MCF 10A (cell line): ENCODE measurements around the gene ERCC1. TPM values are rescaled to one million over a fixed set of nuclear protein-coding genes. Genes with fewer than 3 reads are reported as not detected.
A peak's percentile ranks its signal among the peaks of the same experiment; 100 is the strongest.

Experiments
- BruUV-seq: library from RNA; stranded (reverse); fragments of 400-500 nt; replicated peaks from 2 replicates; lab custom pipeline; 2021; lab: Mats Ljungman, UMichigan
- CTCF ChIA-PET: fragments of 300-600 bp; sonication (Branson Sonifier 250); formaldehyde crosslinking; extraction: SDS; loops from one replicate; lab custom pipeline; 2021; ENCODE audit warnings: antibody characterized with exemption, inconsistent platforms; lab: Yijun Ruan, JAX
- POLR2A ChIA-PET: fragments of 300-600, 350-650 bp; sonication (Branson Sonifier 250); formaldehyde crosslinking; extraction: SDS; loops from one replicate; lab custom pipeline; 2020; ENCODE audit warnings: antibody characterized with exemption, inconsistent platforms; lab: Yijun Ruan, JAX
- DNase-seq: peaks from one replicate; pipeline ENCODE4 v3.0.0-alpha.2; 2018; ENCODE audit not compliant: unreplicated experiment
- H3K27ac Mint-ChIP-seq: one replicate; pipeline ENCODE4 v1.8.0; 2022; ENCODE audit warnings: mild to moderate bottlenecking, low read depth, mixed read lengths; ENCODE audit not compliant: unreplicated experiment
- H3K27me3 Mint-ChIP-seq: one replicate; pipeline ENCODE4 v1.8.0; 2022; ENCODE audit warnings: mixed read lengths; ENCODE audit not compliant: insufficient read depth, unreplicated experiment
- H3K36me3 Mint-ChIP-seq: one replicate; pipeline ENCODE4 v1.8.0; 2022; ENCODE audit warnings: mild to moderate bottlenecking, moderate library complexity, mixed read lengths; ENCODE audit not compliant: insufficient read depth, unreplicated experiment
- H3K4me1 Mint-ChIP-seq: one replicate; pipeline ENCODE4 v1.8.0; 2022; ENCODE audit warnings: mixed read lengths; ENCODE audit not compliant: insufficient read depth, unreplicated experiment
- H3K4me3 Mint-ChIP-seq: one replicate; pipeline ENCODE4 v1.8.0; 2022; ENCODE audit warnings: mild to moderate bottlenecking, moderate library complexity, mixed read lengths; ENCODE audit not compliant: unreplicated experiment
- H3K9me3 Mint-ChIP-seq: one replicate; pipeline ENCODE4 v1.8.0; 2022; ENCODE audit warnings: mixed read lengths; ENCODE audit not compliant: unreplicated experiment
- CTCF ChIP-seq: fragments of 200-600 bp; IDR thresholded peaks from one replicate; pipeline ENCODE4 v1.8.0; 2022; ENCODE audit warnings: antibody characterized with exemption, mild to moderate bottlenecking; ENCODE audit not compliant: unreplicated experiment
- intact Hi-C: fragments of 100-400 bp; cut with micrococcal nuclease; formaldehyde crosslinking; loops from 2 replicates; pipeline ENCODE4 v1.14.1; 2022
- total RNA-seq: library from RNA; stranded (reverse); gene quantifications from 2 replicates; pipeline ENCODE4 v1.2.3, GENCODE V29; 2022

Gene ERCC1
- total RNA-seq, 1 experiment from 2014 or later: 227 TPM

DNA sequence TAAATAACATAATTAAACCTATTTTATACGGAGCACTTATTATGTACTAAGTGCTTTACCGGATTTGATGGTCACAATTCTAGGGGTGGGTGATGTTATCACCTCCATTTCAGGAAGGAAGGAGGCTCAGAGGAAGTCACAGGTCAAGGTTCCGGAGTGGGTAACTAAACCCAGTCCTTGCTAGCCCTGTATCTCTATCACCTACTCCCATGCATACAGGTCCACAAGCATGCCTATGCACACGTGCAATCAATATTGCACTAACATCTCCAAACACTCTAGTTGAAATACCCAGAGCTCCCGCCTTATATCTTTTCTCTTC lies 26.3 kb upstream of the ERCC1 start:
- peak overlapping the region; percentile 86 for H3K4me3 Mint-ChIP-seq
- POLR2A ChIA-PET: interaction anchor here (0.8 to 7.8 kb wide), 7 partner anchors 11 to 272 kb away, joined by 3 to 148 read pairs (median 5); partner anchors contain the start of genes BLOC1S3, FOSB and TRAPPC6A
- H3K27me3 Mint-ChIP-seq: no peaks in the 10 kb centered on the region
- no peaks in the 10 kb centered on the region for H3K9me3 Mint-ChIP-seq
- DNase-seq: no peak
- peak overlapping the region; percentile 100 for H3K27ac Mint-ChIP-seq
- TF ChIP-seq CTCF: no peak
- CTCF ChIA-PET: interaction anchor here (1.3 to 1.9 kb wide), 2 partner anchors 10 to 19 kb away, joined by 4 to 11 read pairs; partner anchors contain the start of gene FOSB
- peaks cover 54% of the 10 kb centered on the region for H3K4me1 Mint-ChIP-seq
- BruUV-seq: no TSS peak
- intact Hi-C loops: loop anchor here (2.0 kb wide), 1 partner anchor 19 kb away; no protein-coding TSS in a partner anchor
- H3K36me3 Mint-ChIP-seq: peaks cover 18% of the 10 kb centered on the region

DNA sequence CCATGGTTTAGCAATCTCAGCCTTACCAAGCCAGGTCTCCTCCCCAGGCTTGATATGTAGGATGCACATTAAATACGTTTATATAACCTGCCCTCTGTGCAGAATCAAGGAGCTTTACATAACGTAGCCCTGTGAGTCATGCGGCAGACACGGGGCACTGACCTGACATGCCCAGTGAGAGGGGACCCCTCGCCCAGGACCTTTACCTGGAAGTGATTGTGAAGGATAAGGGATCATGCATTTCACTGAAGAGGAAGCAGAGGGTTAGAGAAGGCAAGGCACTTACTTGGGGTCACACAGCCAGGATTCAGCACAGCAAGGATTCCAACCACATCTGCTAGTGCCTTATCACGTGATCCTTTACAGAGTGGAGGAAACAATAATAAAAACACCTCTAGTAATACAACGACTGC lies 25.2 kb upstream of the ERCC1 start:
- peak overlapping the region; percentile 86 for H3K4me3 Mint-ChIP-seq
- peaks cover 18% of the 10 kb centered on the region for H3K36me3 Mint-ChIP-seq
- no peak for TF ChIP-seq CTCF
- H3K4me1 Mint-ChIP-seq: peaks cover 52% of the 10 kb centered on the region
- H3K27ac Mint-ChIP-seq: peak overlapping the region; percentile 100
- POLR2A ChIA-PET: interaction anchor here (0.6 to 7.8 kb wide), 15 partner anchors 10 to 376 kb away, joined by 3 to 148 read pairs (median 4); partner anchors contain the start of genes BLOC1S3, ERCC1, FOSB and OPA3
- CTCF ChIA-PET: interaction anchor here (0.6 to 3.3 kb wide), 7 partner anchors 8 to 37 kb away, joined by 3 to 11 read pairs (median 4); partner anchors contain the start of gene FOSB
- H3K9me3 Mint-ChIP-seq: no peaks in the 10 kb centered on the region
- H3K27me3 Mint-ChIP-seq: no peaks in the 10 kb centered on the region
- peak; percentile 91 for DNase-seq
- no TSS peak for BruUV-seq
- intact Hi-C loops: no loop called here

GRCh38 chr19:45448425-45448756 lies 24.7 kb upstream of the ERCC1 start:
- DNase-seq: no peak
- no peaks in the 10 kb centered on the region for H3K9me3 Mint-ChIP-seq
- no peaks in the 10 kb centered on the region for H3K27me3 Mint-ChIP-seq
- intact Hi-C loops: no loop called here
- TF ChIP-seq CTCF: no peak
- H3K36me3 Mint-ChIP-seq: peaks cover 18% of the 10 kb centered on the region
- ChIA-PET POLR2A (interaction anchor here (0.5 to 7.8 kb wide), 13 partner anchors 10 to 376 kb away, joined by 3 to 148 read pairs (median 5); partner anchors contain the start of genes BLOC1S3, ERCC1, FOSB and PPP1R13L), CTCF (interaction anchor here (0.7 to 3.3 kb wide), 6 partner anchors 9 to 30 kb away, joined by 3 to 11 read pairs (median 6); partner anchors contain the start of gene FOSB)
- peaks cover 52% of the 10 kb centered on the region for H3K4me1 Mint-ChIP-seq
- peak overlapping the region; percentile 100 for H3K27ac Mint-ChIP-seq
- BruUV-seq: no TSS peak
- peak overlapping the region; percentile 86 for H3K4me3 Mint-ChIP-seq

DNA sequence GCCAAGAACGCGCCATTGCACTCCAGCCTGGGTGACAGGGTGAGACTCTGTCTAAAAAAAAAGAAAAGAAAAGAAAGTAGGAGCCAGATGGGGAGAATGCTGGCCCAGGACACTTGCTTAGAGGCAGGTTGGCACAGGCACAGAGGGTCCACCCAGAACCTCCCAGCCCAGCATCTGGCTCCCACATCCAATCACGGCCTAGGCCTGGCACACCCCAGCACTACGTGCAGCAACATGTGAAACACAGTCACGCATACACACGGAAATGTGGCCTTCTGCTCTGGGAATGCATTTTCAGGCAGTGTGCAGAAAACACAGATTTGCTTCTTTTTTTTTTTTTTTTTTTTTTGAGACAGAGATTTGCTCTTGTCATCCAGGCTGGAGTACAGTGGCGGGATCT lies 23.2 kb upstream of the ERCC1 start:
- H3K4me1 Mint-ChIP-seq: peaks cover 57% of the 10 kb centered on the region
- peak overlapping the region; percentile 100 for H3K27ac Mint-ChIP-seq
- intact Hi-C loops: no loop called here
- ChIA-PET POLR2A (interaction anchor here (0.6 to 7.8 kb wide), 10 partner anchors 9 to 486 kb away, joined by 3 to 148 read pairs (median 4); partner anchors contain the start of genes FOSB and PPP1R13L), CTCF (interaction anchor here (0.6 to 3.7 kb wide), 5 partner anchors 11 to 33 kb away, joined by 4 to 22 read pairs (median 10); partner anchors contain the start of gene FOSB)
- no peaks in the 10 kb centered on the region for H3K9me3 Mint-ChIP-seq
- peak; percentile 87 for DNase-seq
- H3K27me3 Mint-ChIP-seq: no peaks in the 10 kb centered on the region
- H3K4me3 Mint-ChIP-seq: no peak overlapping the region
- peaks cover 18% of the 10 kb centered on the region for H3K36me3 Mint-ChIP-seq
- no peak for TF ChIP-seq CTCF
- BruUV-seq: no TSS peak
